ENCODE data around the gene ATP7A. TPM values are rescaled to one million over a fixed set of nuclear protein-coding genes. Genes with fewer than 3 reads are reported as not detected.

Gene ATP7A
- total and polyA plus RNA-seq, 2 donors (not counting 3 experiments of a cell fraction or from before 2014, with no cell fraction given) = 3.1 to 8.8 TPM

DNA sequence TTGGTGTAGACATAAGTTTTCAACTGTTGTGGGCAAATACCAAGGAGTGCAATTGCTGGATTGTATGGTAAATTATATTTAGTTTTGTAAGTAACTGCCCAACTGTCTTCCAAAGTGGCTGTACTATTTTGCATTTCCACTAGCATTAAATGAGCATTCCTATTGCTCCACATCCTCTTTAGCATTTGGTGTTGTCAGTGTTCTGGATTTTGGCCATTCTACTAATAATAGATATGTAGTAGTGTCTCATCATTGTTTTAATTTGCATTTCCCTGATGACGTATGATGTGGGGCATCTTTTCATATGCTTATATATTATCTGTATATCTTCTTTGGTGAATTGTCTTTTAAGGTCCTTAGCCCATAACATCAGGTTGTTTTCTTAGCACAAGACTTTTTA lies 41.7 kb downstream of the ATP7A start:
- H3K27me3 ChIP-seq (ENCODE audit: control insufficient read depth in 2 of 2, insufficient read depth in 2 of 2, low read length in 2 of 2) = no peaks in the 10 kb centered on the region
- FAIRE-seq = no peak

More for the DNA sequence above, 41.7 kb downstream of the ATP7A start:
- CTCF ChIA-PET = no interaction called here
- no peaks in the 10 kb centered on the region for H3K9me1 ChIP-seq (replicated peaks; ENCODE audit: control insufficient read depth, extremely low read depth, insufficient read depth, low read length)
- no peak for TF ChIP-seq FOS (IDR thresholded peaks at IDR 0.05; ENCODE audit: borderline replicate concordance, insufficient read depth, low read length)
- TF ChIP-seq GATA2 (IDR thresholded peaks at IDR 0.05; ENCODE audit: insufficient read depth, insufficient read length, low read depth, low read length) = no peak
- TF ChIP-seq EZH2 (IDR thresholded peaks at IDR 0.05; ENCODE audit: borderline replicate concordance, low read depth, low read length, severe bottlenecking) = no peak
- TF ChIP-seq MYC (IDR thresholded peaks at IDR 0.05; ENCODE audit: low read depth, low read length) = no peak
- TF ChIP-seq, protein P1, sequence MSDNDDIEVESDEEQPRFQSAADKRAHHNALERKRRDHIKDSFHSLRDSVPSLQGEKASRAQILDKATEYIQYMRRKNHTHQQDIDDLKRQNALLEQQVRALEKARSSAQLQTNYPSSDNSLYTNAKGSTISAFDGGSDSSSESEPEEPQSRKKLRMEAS (IDR thresholded peaks at IDR 0.05; ENCODE audit: insufficient read depth, insufficient read length) = no peak
- no peak for TF ChIP-seq POLR2AphosphoS5 (IDR thresholded peaks at IDR 0.05; ENCODE audit: insufficient read depth, low read depth, low read length)
- TF ChIP-seq POLR2A (IDR thresholded peaks at IDR 0.05; ENCODE audit: low read depth, low read length) = no peak
- TF ChIP-seq, protein P2, sequence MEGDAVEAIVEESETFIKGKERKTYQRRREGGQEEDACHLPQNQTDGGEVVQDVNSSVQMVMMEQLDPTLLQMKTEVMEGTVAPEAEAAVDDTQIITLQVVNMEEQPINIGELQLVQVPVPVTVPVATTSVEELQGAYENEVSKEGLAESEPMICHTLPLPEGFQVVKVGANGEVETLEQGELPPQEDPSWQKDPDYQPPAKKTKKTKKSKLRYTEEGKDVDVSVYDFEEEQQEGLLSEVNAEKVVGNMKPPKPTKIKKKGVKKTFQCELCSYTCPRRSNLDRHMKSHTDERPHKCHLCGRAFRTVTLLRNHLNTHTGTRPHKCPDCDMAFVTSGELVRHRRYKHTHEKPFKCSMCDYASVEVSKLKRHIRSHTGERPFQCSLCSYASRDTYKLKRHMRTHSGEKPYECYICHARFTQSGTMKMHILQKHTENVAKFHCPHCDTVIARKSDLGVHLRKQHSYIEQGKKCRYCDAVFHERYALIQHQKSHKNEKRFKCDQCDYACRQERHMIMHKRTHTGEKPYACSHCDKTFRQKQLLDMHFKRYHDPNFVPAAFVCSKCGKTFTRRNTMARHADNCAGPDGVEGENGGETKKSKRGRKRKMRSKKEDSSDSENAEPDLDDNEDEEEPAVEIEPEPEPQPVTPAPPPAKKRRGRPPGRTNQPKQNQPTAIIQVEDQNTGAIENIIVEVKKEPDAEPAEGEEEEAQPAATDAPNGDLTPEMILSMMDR (IDR thresholded peaks at IDR 0.05; ENCODE audit: extremely low read depth in 1 of 2, insufficient read depth in 1 of 2, low read depth in 1 of 2, low read length in 2 of 2) = no peak
- TF ChIP-seq JUN (IDR thresholded peaks at IDR 0.05; ENCODE audit: borderline replicate concordance, insufficient read depth, insufficient read length, low read depth) = no peak
- H3K9me3 ChIP-seq (replicated peaks; ENCODE audit: control insufficient read depth, insufficient read depth, low read length) = no peaks in the 10 kb centered on the region
- H4K20me1 ChIP-seq (replicated peaks; ENCODE audit: control insufficient read depth, extremely low read depth, insufficient read depth, low read length) = no peaks in the 10 kb centered on the region
- H3K27ac ChIP-seq (ENCODE audit: insufficient read depth, low read depth, low read length) = no peak overlapping the region
- intact Hi-C loops (cut with micrococcal nuclease) (no loop called here), dilution Hi-C loops (cut with MboI; ENCODE audit: extremely low pct_ligation_motif_present, low sequenced_read_pairs) (no loop called here)
- POLR2A ChIA-PET = no interaction called here
- peaks cover 5% of the 10 kb centered on the region for H3K4me1 ChIP-seq (ENCODE audit: control insufficient read depth, extremely low read depth, insufficient read depth, low read length)
- no peaks in the 10 kb centered on the region for H3K36me3 ChIP-seq (ENCODE audit: control insufficient read depth in 2 of 2, extremely low read depth in 1 of 2, insufficient read depth in 2 of 2, low read length in 2 of 2)
- no peak overlapping the region for H3K4me3 ChIP-seq (replicated peaks in 1 of 3; ENCODE audit: insufficient read depth in 1 of 3, low read depth in 1 of 3, low read length in 3 of 3)
- no peaks in the 10 kb centered on the region for H3K79me2 ChIP-seq (ENCODE audit: control insufficient read depth, insufficient read depth, low read length)
- no peak overlapping the region for H3K9ac ChIP-seq (replicated peaks; ENCODE audit: extremely low read depth, insufficient read depth, low read length)
- no peak for DNase-seq (ENCODE audit: low read depth, low spot score)
- no peak overlapping the region for H3K4me2 ChIP-seq (ENCODE audit: insufficient read depth, low read length)
- no peak overlapping the region for H2AFZ ChIP-seq (ENCODE audit: low read depth, low read length)
- BruUV-seq (replicated peaks) = no TSS peak
